ENCODE measurements around the gene TRPM5.

DNA sequence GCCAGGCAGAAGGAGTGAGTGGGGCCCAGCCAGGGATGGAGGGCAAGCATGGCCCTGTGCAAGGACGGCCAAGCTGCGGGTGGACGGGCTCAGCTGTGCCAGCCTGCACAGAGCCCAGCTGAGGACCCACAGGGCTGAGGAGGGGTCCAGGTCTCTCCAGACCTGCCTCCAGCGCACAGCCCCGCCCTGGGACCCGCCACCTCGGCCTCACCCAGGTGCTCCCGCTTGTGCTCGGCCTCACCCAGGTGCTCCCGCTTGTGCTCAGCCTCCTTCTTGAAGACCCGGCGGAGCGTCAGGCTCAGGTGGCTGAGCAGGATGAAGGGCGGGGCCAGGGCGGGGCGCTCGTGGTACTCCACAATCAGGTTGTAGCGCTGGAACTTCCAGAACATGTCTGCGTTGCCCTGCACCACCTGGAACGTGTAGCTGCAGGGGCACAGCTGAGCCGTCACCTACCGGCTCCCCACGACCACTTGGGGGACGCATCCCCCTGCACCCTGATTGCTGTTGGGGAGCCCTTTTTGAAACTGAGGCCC is 37.4 kb downstream of the TRPM5 start:
- TF ChIP-seq, protein P1, sequence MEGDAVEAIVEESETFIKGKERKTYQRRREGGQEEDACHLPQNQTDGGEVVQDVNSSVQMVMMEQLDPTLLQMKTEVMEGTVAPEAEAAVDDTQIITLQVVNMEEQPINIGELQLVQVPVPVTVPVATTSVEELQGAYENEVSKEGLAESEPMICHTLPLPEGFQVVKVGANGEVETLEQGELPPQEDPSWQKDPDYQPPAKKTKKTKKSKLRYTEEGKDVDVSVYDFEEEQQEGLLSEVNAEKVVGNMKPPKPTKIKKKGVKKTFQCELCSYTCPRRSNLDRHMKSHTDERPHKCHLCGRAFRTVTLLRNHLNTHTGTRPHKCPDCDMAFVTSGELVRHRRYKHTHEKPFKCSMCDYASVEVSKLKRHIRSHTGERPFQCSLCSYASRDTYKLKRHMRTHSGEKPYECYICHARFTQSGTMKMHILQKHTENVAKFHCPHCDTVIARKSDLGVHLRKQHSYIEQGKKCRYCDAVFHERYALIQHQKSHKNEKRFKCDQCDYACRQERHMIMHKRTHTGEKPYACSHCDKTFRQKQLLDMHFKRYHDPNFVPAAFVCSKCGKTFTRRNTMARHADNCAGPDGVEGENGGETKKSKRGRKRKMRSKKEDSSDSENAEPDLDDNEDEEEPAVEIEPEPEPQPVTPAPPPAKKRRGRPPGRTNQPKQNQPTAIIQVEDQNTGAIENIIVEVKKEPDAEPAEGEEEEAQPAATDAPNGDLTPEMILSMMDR (conservative IDR thresholded peaks at IDR 0.05; ENCODE audit: low read depth, low read length), result no peak
- no peak for TF ChIP-seq EZH2 (IDR thresholded peaks at IDR 0.05; ENCODE audit: borderline replicate concordance, low read depth, low read length, poor library complexity, severe bottlenecking)
